Astrocyte of the cerebellum (primary cell): ENCODE data around the gene AARS2.

Experiments
- DNase-seq: peaks from one replicate; pipeline ENCODE4 v3.0.0-alpha.2; 2011; ENCODE audit warnings: low read depth
- H3K4me3 ChIP-seq: 2 replicates; pipeline ENCODE4 v1.5.1; 2011; ENCODE audit warnings: mild to moderate bottlenecking, low read depth, low read length, moderate library complexity
- CTCF ChIP-seq: IDR thresholded peaks from 2 replicates; pipeline ENCODE4 v1.5.1; 2012; ENCODE audit warnings: low read length, low read depth, moderate library complexity, mild to moderate bottlenecking; ENCODE audit errors: missing control alignments
- in situ Hi-C: cut with HindIII; loops from 2 replicates; pipeline ENCODE4 v1.10.0; 2017; ENCODE audit warnings: low sequenced_read_pairs

The AARS2 gene

GRCh38 chr6:44258325-44258863 is 54.8 kb downstream of the AARS2 start:
- TF ChIP-seq CTCF: no peak
- DNase-seq: no peak
- in situ Hi-C loops: loop anchor here (5.0 kb wide), 1 partner anchor 49 kb away; no protein-coding TSS in a partner anchor
- no peak overlapping the region for H3K4me3 ChIP-seq

DNA sequence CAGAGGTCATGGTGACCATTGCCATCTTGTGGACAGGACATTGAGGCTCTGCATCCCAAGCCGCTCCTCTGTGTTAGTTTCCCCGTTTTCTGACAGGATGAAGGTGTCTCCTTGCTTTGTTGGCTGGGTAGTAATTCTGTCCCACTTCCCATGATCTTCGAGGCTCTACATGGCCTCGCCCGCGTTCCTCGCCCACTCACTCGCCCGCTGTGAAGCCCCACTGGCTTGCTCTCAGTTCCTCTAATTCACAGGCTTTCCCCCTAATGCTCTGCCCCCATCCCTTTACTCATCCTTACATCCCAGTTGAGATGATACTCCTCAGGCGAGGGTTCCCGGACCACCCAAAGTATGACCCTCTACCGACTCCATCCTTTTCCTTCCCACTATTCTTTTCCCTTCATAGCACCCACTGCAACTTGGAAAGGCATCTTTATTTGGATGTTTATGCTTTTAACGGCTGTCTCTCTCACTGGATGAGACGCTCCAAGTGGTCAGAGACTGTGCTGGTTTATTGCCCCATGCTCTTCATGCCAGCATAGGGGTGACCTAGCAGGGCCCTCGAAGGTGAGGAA is 55.3 kb downstream of the AARS2 start:
- peak overlapping the region; percentile 94 for H3K4me3 ChIP-seq
- no peak for TF ChIP-seq CTCF
- DNase-seq: no peak
- in situ Hi-C loops: loop anchor here (5.0 kb wide), 1 partner anchor 49 kb away; no protein-coding TSS in a partner anchor

DNA sequence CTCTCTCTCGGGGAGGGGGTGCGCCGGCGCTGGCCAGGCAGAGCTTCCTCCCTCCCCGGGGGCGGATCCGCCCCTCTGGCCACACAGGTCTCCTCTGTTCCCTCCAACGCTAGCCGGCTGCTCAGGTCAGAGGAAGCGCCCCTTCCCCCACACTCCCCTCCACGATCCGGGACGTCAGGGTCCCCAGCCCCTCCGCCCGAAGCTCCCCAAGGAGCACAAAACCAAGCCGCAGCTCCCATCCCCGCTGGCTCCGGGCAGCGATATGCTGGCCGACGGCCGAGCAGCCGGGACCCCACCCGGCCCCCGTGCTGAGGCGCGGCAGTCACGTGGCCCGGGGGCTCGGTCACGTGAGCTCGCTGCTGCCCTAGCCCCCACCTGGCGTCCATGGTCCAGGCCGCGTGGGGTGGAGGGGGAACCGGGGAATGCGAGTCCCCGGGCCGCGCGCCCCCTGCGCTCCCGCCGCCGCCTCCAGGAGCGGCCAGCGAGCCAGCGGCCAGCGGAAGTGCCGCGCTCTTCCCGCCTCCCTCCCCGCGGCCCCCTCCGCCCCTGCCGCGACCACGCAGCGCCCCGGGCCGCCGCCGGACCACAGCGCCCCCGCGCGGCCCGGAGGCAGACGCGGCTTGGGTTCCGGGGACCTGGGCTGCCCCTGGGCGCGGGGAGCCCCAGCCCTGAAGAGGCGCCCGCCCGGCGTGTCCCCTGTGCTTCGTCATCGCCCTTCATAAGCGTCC is 56.0 kb downstream of the AARS2 start, which contains the start of gene SLC35B2:
SLC35B2 (minus strand) TSS at position 504 of the 728 bp plus-strand sequence; CDS start at position 386, 118 bp downstream.
- peak within 1 kb of the TSS; percentile 94 for H3K4me3 ChIP-seq
- DNase-seq: no peak
- peak; percentile 42 for TF ChIP-seq CTCF
- in situ Hi-C loops: loop anchor here (5.0 kb wide), 1 partner anchor 50 kb away; no protein-coding TSS in a partner anchor

GRCh38 chr6:44256775-44257024 is 56.4 kb downstream of the AARS2 start:
- peak overlapping the region; percentile 94 for H3K4me3 ChIP-seq
- in situ Hi-C loops: loop anchor here (5.0 kb wide), 1 partner anchor 51 kb away; no protein-coding TSS in a partner anchor
- TF ChIP-seq CTCF: no peak
- DNase-seq: no peak

GRCh38 chr6:44255871-44256774 is 57.0 kb downstream of the AARS2 start:
- TF ChIP-seq CTCF: no peak
- peak overlapping the region; percentile 94 for H3K4me3 ChIP-seq
- DNase-seq: no peak
- in situ Hi-C loops: loop anchor here (5.0 kb wide), 1 partner anchor 51 kb away; no protein-coding TSS in a partner anchor
